ENCODE data around the gene DENND2C. TPM values are rescaled to one million over a fixed set of nuclear protein-coding genes. Genes with fewer than 3 reads are reported as not detected.

Gene DENND2C
- total RNA-seq, 1 experiment from 2014 or later, result 1.3 TPM

- DNase-seq (ENCODE audit: low spot score), result no peak
Measured at GRCh38 chr1:114545315-114545714, 124.5 kb downstream of the DENND2C start.

DNA sequence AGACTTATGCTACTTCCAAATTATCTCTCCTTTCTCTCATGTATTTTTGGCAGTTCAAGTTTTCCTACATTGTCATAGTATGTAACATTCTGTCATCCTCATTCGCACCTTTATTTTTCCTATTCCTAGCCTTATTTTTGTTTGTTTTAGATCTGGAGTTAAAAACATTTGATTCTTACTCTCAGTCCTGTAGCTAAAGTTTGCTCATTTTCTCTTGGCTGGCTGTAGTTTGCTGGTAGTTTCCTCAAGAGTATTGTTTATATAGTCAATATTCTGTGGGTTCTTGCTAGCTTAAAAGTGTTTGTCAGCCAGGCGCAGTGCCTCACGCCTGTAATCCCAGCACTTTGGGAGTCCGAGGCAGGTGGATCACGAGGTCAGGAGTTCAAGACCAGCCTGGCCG, 129.0 kb downstream of the DENND2C start:
- DNase-seq (ENCODE audit: low spot score), result no peak

DNA sequence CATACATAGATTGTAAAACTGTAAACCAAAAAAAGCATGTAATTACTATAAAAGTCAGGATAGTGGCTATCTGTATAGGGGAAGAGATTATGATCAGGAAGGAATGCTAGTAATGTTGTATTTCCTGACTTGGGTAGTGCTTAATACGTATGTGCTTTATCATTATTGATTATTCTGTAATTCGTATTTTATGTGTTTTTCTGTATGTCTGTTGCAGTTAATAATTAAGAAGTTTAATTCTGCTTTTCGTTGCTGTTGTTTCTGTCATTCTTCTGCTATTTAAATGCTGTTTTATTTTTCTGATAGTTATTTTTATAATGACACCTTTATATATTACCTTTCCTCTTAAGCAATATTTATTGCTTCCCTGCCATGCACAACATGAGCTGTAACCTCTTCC, 129.6 kb downstream of the DENND2C start:
- no peak for DNase-seq (ENCODE audit: low spot score)

DNA sequence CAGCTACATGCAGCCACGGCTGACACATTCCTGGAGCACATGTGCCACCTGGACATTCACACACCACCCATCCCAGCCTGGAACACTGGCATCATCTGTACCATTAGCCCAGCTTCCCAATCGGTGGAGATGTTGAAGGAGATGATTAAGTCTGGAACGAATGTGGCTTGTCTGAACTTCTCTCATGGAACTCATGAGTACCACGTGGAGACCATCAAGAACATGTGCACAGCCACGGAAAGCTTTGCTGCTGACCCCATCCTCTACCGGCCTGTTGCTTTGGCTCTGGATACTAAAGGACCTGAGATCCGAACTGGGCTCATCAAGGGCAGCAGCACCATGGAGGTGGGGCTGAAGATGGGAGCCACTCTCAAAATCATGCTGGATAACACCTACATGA, 133.8 kb downstream of the DENND2C start:
- DNase-seq (ENCODE audit: low spot score), result no peak

DNA sequence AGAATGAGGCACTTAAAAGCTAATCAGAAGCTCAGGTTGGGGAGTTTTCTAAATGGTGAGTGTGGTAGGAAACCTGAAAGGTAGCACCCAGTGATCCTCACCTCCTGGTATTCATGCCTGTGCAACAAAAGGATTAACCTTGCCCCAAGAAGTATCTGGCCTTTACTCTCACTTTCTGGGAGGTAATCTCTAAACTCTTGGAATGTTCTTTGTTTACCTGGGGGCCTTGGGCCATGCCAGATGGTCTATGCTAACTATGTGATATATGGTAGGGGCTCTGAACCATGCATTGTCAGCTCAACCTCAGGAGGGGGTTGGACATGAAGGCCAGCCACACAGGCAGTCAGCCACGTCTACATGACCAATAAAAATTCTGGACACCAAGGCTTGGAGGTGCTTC, 134.4 kb downstream of the DENND2C start:
- no peak for DNase-seq (ENCODE audit: low spot score)

Other genes with a start within 250 kb of the DENND2C start
- gene TRIM33, start 158.8 kb downstream of the DENND2C start, total RNA-seq (2014; rRNA removed; shearing (Covaris generic)), result 22.9 and 24.1 TPM in 2 replicates
- gene BCAS2, start 88.4 kb downstream of the DENND2C start, total RNA-seq (2014; rRNA removed; shearing (Covaris generic)), result 85.1 and 104 TPM in 2 replicates
- 0.60 TPM in 1 of 2 replicates, not detected in the other for gene AMPD1, start 25.5 kb upstream of the DENND2C start, total RNA-seq (2014; rRNA removed; shearing (Covaris generic))
- 143 and 160 TPM in 2 replicates for gene NRAS, start 46.7 kb upstream of the DENND2C start, total RNA-seq (2014; rRNA removed; shearing (Covaris generic))
- 402 and 657 TPM in 2 replicates for gene CSDE1, start 87.9 kb upstream of the DENND2C start, total RNA-seq (2014; rRNA removed; shearing (Covaris generic))
- gene SIKE1, start 110.6 kb upstream of the DENND2C start, total RNA-seq (2014; rRNA removed; shearing (Covaris generic)), result 45.6 and 53.9 TPM in 2 replicates
- gene SYCP1, start 184.8 kb upstream of the DENND2C start, total RNA-seq (2014; rRNA removed; shearing (Covaris generic)), result not detected in 2 replicates

All from A172 (cell line).